IMR-90 (cell line): ENCODE data around the gene ZFAND2A. TPM values are rescaled to one million over a fixed set of nuclear protein-coding genes. Genes with fewer than 3 reads are reported as not detected.

ENCODE experiments used
- ATAC-seq: fragments of 200-7000 bp; cut with Tn5 transposase; 2 replicates; pipeline ENCODE4 v1.9.1; 2020; ENCODE audit warnings: low read depth, mild to moderate bottlenecking, moderate library complexity
- BruUV-seq: library from RNA; stranded (reverse); fragments of 400-500 nt; replicated peaks from 2 replicates; lab custom pipeline; 2021; lab: Mats Ljungman, UMichigan
- CTCF ChIA-PET: fragments of 300-600 bp; formaldehyde crosslinking; extraction: SDS; loops from one replicate; lab custom pipeline; 2021; ENCODE audit warnings: antibody characterized with exemption; lab: Yijun Ruan, JAX
- POLR2A ChIA-PET: fragments of 300-600 bp; sonication (Branson Sonifier 250); formaldehyde crosslinking; loops from one replicate; lab custom pipeline; 2022; ENCODE audit warnings: antibody characterized with exemption; ENCODE audit not compliant: unreplicated experiment; lab: Charles Lee
- DNase-seq: peaks from one replicate; pipeline ENCODE4 v3.0.0; 2013
- H2AFZ ChIP-seq: replicated peaks from 2 replicates; pipeline ENCODE3; 2013; ENCODE audit warnings: low read length, mild to moderate bottlenecking; ENCODE audit not compliant: poor library complexity
- H2AK5ac ChIP-seq: 2 replicates; pipeline ENCODE4 v1.6.1; 2013; ENCODE audit warnings: low read depth, low read length, inconsistent platforms
- H2AK9ac ChIP-seq: replicated peaks from 2 replicates; pipeline ENCODE3; 2013; ENCODE audit warnings: mild to moderate bottlenecking, low read depth, low read length, moderate library complexity; ENCODE audit not compliant: poor library complexity
- H2BK120ac ChIP-seq: 2 replicates; pipeline ENCODE4 v1.6.1; 2013; ENCODE audit warnings: low read depth, low read length, inconsistent platforms
- H2BK15ac ChIP-seq: 3 replicates; pipeline ENCODE4 v1.6.1; 2013; ENCODE audit warnings: low read depth, low read length, inconsistent platforms
- H2BK20ac ChIP-seq: 2 replicates; pipeline ENCODE4 v1.6.1; 2013; ENCODE audit warnings: low read depth, mild to moderate bottlenecking, inconsistent platforms, low read length, moderate library complexity
- H2BK5ac ChIP-seq: 2 replicates; pipeline ENCODE4 v1.6.1; 2013; ENCODE audit warnings: mild to moderate bottlenecking, low read depth, low read length, inconsistent platforms; ENCODE audit not compliant: poor library complexity, severe bottlenecking
- H3K14ac ChIP-seq: replicated peaks from 2 replicates; pipeline ENCODE4 v1.6.1; 2013; ENCODE audit warnings: low read depth, low read length, inconsistent platforms
- H3K18ac ChIP-seq: 2 replicates; pipeline ENCODE4 v1.6.1; 2013; ENCODE audit warnings: low read depth, low read length, control low read depth
- H3K23ac ChIP-seq: 2 replicates; pipeline ENCODE4 v1.6.1; 2013; ENCODE audit warnings: low read depth, low read length, inconsistent platforms
- H3K27ac ChIP-seq: 2 replicates; pipeline ENCODE4 v1.5.1; 2013; ENCODE audit warnings: mild to moderate bottlenecking, control low read depth, low read length; ENCODE audit not compliant: insufficient read depth
- H3K27me3 ChIP-seq: 2 replicates; pipeline ENCODE4 v1.6.1; 2013; ENCODE audit warnings: low read length; ENCODE audit not compliant: control insufficient read depth, insufficient read depth
- H3K36me3 ChIP-seq: 2 replicates; pipeline ENCODE4 v1.6.1; 2013; ENCODE audit warnings: low read length, mixed read lengths; ENCODE audit not compliant: control insufficient read depth, insufficient read depth
- H3K4ac ChIP-seq: 2 replicates; pipeline ENCODE4 v1.6.1; 2013; ENCODE audit warnings: low read depth, low read length, inconsistent platforms
- H3K4me1 ChIP-seq: 2 replicates; pipeline ENCODE4 v1.6.1; 2013; ENCODE audit warnings: low read length, mixed read lengths; ENCODE audit not compliant: control insufficient read depth, insufficient read depth
- H3K4me2 ChIP-seq: 2 replicates; pipeline ENCODE4 v1.6.1; 2013; ENCODE audit warnings: low read depth, mild to moderate bottlenecking, control low read depth, low read length, moderate library complexity
- H3K4me3 ChIP-seq: 2 replicates; pipeline ENCODE4 v1.5.1; 2013; ENCODE audit warnings: low read depth, mild to moderate bottlenecking, control low read depth, low read length, moderate library complexity; ENCODE audit not compliant: insufficient read depth
- H3K56ac ChIP-seq: 2 replicates; pipeline ENCODE4 v1.6.1; 2013; ENCODE audit warnings: low read length, inconsistent platforms; ENCODE audit not compliant: insufficient read depth; ENCODE audit errors: extremely low read depth
- H3K79me1 ChIP-seq, 2 experiments: 2 replicates each; pipeline ENCODE4 v1.6.1; 2013; ENCODE audit warnings: low read length in 2 of 2, inconsistent platforms in 1 of 2, low read depth in 1 of 2
- H3K9ac ChIP-seq: 2 replicates; pipeline ENCODE4 v1.6.1; 2013; ENCODE audit warnings: low read depth, low read length, control low read depth
- H3K9me1 ChIP-seq: 2 replicates; pipeline ENCODE4 v1.6.1; 2013; ENCODE audit warnings: low read length, inconsistent platforms; ENCODE audit not compliant: insufficient read depth
- H3K9me3 ChIP-seq: 2 replicates; pipeline ENCODE4 v1.6.1; 2013; ENCODE audit warnings: low read length; ENCODE audit not compliant: control insufficient read depth, insufficient read depth
- H4K20me1 ChIP-seq: 2 replicates; pipeline ENCODE4 v1.6.1; 2013; ENCODE audit warnings: low read length, inconsistent platforms; ENCODE audit not compliant: insufficient read depth
- H4K5ac ChIP-seq: 2 replicates; pipeline ENCODE4 v1.6.1; 2013; ENCODE audit warnings: mild to moderate bottlenecking, low read depth, low read length, control low read depth
- H4K8ac ChIP-seq, 2 experiments: 2 replicates each; pipeline ENCODE4 v1.6.1; 2013; ENCODE audit warnings: low read depth in 2 of 2, low read length in 2 of 2, control low read depth in 1 of 2, inconsistent platforms in 1 of 2
- H4K91ac ChIP-seq: 2 replicates; pipeline ENCODE4 v1.6.1; 2013; ENCODE audit warnings: low read depth, low read length, inconsistent platforms; ENCODE audit not compliant: insufficient read depth
- BHLHE40 ChIP-seq: fragments of 150-350 bp; IDR thresholded peaks from 2 replicates; pipeline ENCODE4 v1.6.1; 2016; ENCODE audit warnings: mild to moderate bottlenecking, low read depth, low read length
- CEBPB ChIP-seq: IDR thresholded peaks from 2 replicates; pipeline ENCODE4 v1.6.1; 2012; ENCODE audit warnings: low read depth, low read length, improper control_type of control experiment
- CHD1 ChIP-seq: IDR thresholded peaks from 2 replicates; pipeline ENCODE4 v1.6.1; 2012; ENCODE audit warnings: low read depth, low read length, improper control_type of control experiment
- CTCF ChIP-seq: conservative IDR thresholded peaks from 2 replicates; pipeline ENCODE4 v1.5.1; 2012; ENCODE audit warnings: mild to moderate bottlenecking, low read depth, low read length, improper control_type of control experiment
- ELK1 ChIP-seq: fragments of 150-350 bp; IDR thresholded peaks from 2 replicates; pipeline ENCODE4 v1.6.1; 2016; ENCODE audit warnings: low read depth, mild to moderate bottlenecking, low read length, moderate library complexity, borderline replicate concordance
- FOS ChIP-seq: fragments of 150-350 bp; IDR thresholded peaks from 2 replicates; pipeline ENCODE4 v1.6.1; 2016; ENCODE audit warnings: low read depth, low read length
- MAFK ChIP-seq: IDR thresholded peaks from 2 replicates; pipeline ENCODE4 v1.6.1; 2012; ENCODE audit warnings: low read depth, low read length, improper control_type of control experiment
- MAZ ChIP-seq: IDR thresholded peaks from 2 replicates; pipeline ENCODE4 v1.6.1; 2012; ENCODE audit warnings: low read depth, mild to moderate bottlenecking, low read length, improper control_type of control experiment, moderate library complexity, borderline replicate concordance
- MXI1 ChIP-seq: IDR thresholded peaks from 2 replicates; pipeline ENCODE4 v1.6.1; 2012; ENCODE audit warnings: low read depth, mild to moderate bottlenecking, low read length, moderate library complexity, borderline replicate concordance
- POLR2A ChIP-seq: IDR thresholded peaks from 2 replicates; pipeline ENCODE4 v1.6.1; 2012; ENCODE audit warnings: mild to moderate bottlenecking, low read depth, low read length
- RAD21 ChIP-seq: IDR thresholded peaks from 2 replicates; pipeline ENCODE4 v1.6.1; 2012; ENCODE audit warnings: low read length, improper control_type of control experiment
- RCOR1 ChIP-seq: IDR thresholded peaks from 2 replicates; pipeline ENCODE4 v1.6.1; 2012; ENCODE audit warnings: mild to moderate bottlenecking, low read length, improper control_type of control experiment; ENCODE audit not compliant: insufficient replicate concordance
- SMC3 ChIP-seq: fragments of 150-350 bp; IDR thresholded peaks from 2 replicates; pipeline ENCODE4 v1.6.1; 2016; ENCODE audit warnings: low read depth, mild to moderate bottlenecking, antibody characterized with exemption, low read length, moderate library complexity
- WGBS, 2 experiments: methylation state at CpG; one replicate each; pipeline versions ENCODE4 v1.1.5 to v1.1.7; 2013; ENCODE audit warnings: missing lambda C conversion rate in 2 of 2; ENCODE audit not compliant: insufficient read length in 1 of 2; ENCODE audit errors: extremely low coverage in 2 of 2; 5-methylcytosine and 5-hydroxymethylcytosine counted together
- dilution Hi-C: fragments of 300-500 bp; cut with HindIII; formaldehyde crosslinking; loops from one replicate; pipeline ENCODE4 v1.14.3; 2018; ENCODE audit warnings: low sequenced_read_pairs; ENCODE audit not compliant: unreplicated experiment
- in situ Hi-C: fragments of 300-500 bp; cut with MboI; formaldehyde crosslinking; loops from 3 replicates; pipeline ENCODE4 v1.14.3; 2019; ENCODE audit warnings: low sequenced_read_pairs, inconsistent platforms, mixed read lengths
- intact Hi-C: fragments of 100-400 bp; cut with micrococcal nuclease; formaldehyde crosslinking; loops from 2 replicates; pipeline ENCODE4 v1.10.0; 2022
- polyA plus RNA-seq, 3 experiments: library from polyadenylated mRNA; depleted of rRNA; stranded (reverse); fragments of >200 nt; gene quantifications; 2 replicates each; pipeline ENCODE4 v1.2.3, GENCODE V29; 2012; ENCODE audit warnings: low replicate concordance in 1 of 3
- total RNA-seq: library from RNA; depleted of rRNA; stranded (reverse); fragments of >200 nt; gene quantifications from 2 replicates; pipeline ENCODE4 v1.2.3, GENCODE V29; 2012

ZFAND2A gene
- total and polyA plus RNA-seq, 2 of the 4 experiments (the other 2 are of a cell fraction): 11.8 to 28.7 TPM

GRCh38 chr7:1204460-1205140 lies 44.6 kb upstream of the ZFAND2A start:
- in situ Hi-C loops: no loop called here
- Histone ChIP-seq H3K27me3 (peaks cover 58% of the 10 kb centered on the region), H2AFZ (no peak overlapping the region), H4K20me1 (no peaks in the 10 kb centered on the region), H3K4me2 (no peak overlapping the region), H2BK15ac (no peak overlapping the region), H3K79me1 (no peaks in the 10 kb centered on the region), H4K8ac (no peak overlapping the region), H3K9me1 (no peaks in the 10 kb centered on the region), H4K91ac (no peak overlapping the region), H3K36me3 (no peaks in the 10 kb centered on the region), H2AK5ac (no peak overlapping the region), H3K9me3 (no peaks in the 10 kb centered on the region), H2BK120ac (no peak overlapping the region), H3K4ac (no peak overlapping the region), H3K4me3 (no peak overlapping the region), H3K18ac (no peak overlapping the region), H2BK5ac (no peak overlapping the region), H2BK20ac (no peak overlapping the region), H3K23ac (no peak overlapping the region), H3K9ac (no peak overlapping the region), H3K56ac (no peak overlapping the region), H2AK9ac (no peak overlapping the region), H3K4me1 (no peaks in the 10 kb centered on the region), H3K14ac (no peak overlapping the region), H3K27ac (no peak overlapping the region), H4K5ac (no peak overlapping the region)
- CTCF ChIA-PET: interaction anchor here (0.6 to 0.7 kb wide), 2 partner anchors 21 to 55 kb away, joined by 3 to 7 read pairs; no protein-coding TSS in a partner anchor
- WGBS, 2 experiments: 18% methylated on average over 3 of the region's 19 CpGs; no CpG with 5 or more reads in 1 of the 2 experiments
- POLR2A ChIA-PET: no interaction called here
- no TSS peak for BruUV-seq
- dilution Hi-C loops: no loop called here
- ATAC-seq: no peak
- no peak for DNase-seq
- intact Hi-C loops: no loop called here
- no peak for TF ChIP-seq RCOR1
- TF ChIP-seq CEBPB: no peak
- TF ChIP-seq RAD21: no peak
- TF ChIP-seq CHD1: no peak
- TF ChIP-seq FOS: no peak
- no peak for TF ChIP-seq MXI1
- TF ChIP-seq SMC3: no peak
- TF ChIP-seq ELK1: no peak
- TF ChIP-seq MAFK: no peak
- no peak for TF ChIP-seq CTCF
- TF ChIP-seq POLR2A: no peak
- no peak for TF ChIP-seq MAZ
- no peak for TF ChIP-seq BHLHE40
